ENCODE results near the gene PTPRU. TPM values are rescaled to one million over a fixed set of nuclear protein-coding genes. Genes with fewer than 3 reads are reported as not detected.

PTPRU gene
- total RNA-seq, 1 experiment from 2014 or later: 40.7 TPM

GRCh38 chr1:29330856-29331255 is 94.5 kb downstream of the PTPRU start:
- Histone ChIP-seq H3K9me3 (ENCODE audit: control insufficient read depth in 1 of 2, insufficient read depth in 1 of 2, low read depth in 1 of 2, low read length in 2 of 2) (no peaks in the 10 kb centered on the region), H3K9ac (ENCODE audit: low read length) (no peak overlapping the region), H3K79me2 (ENCODE audit: insufficient read depth, low read length) (no peaks in the 10 kb centered on the region), H4K20me1 (ENCODE audit: insufficient read depth) (no peaks in the 10 kb centered on the region), H3K9me2 (ENCODE audit: insufficient read depth) (no peaks in the 10 kb centered on the region), H3K27me3 (ENCODE audit: insufficient read depth, low read length) (peaks cover 28% of the 10 kb centered on the region), H3K4me2 (ENCODE audit: low read length) (no peak overlapping the region), H3K4me3 (replicated peaks in 1 of 2; ENCODE audit: low read depth in 1 of 2, low read length in 2 of 2) (no peak overlapping the region), H3K27ac (ENCODE audit: low read depth, low read length) (no peak overlapping the region), H3K4me1 (ENCODE audit: control insufficient read depth in 1 of 2, insufficient read depth in 2 of 2, low read length in 2 of 2) (no peaks in the 10 kb centered on the region), H3K36me3 (ENCODE audit: control insufficient read depth in 1 of 2, insufficient read depth in 2 of 2, low read length in 2 of 2) (no peaks in the 10 kb centered on the region), H2AFZ (ENCODE audit: low read depth, low read length, poor library complexity, severe bottlenecking) (no peak overlapping the region)
- TF ChIP-seq EZH2 (IDR thresholded peaks at IDR 0.05): no peak
- no peak for TF ChIP-seq ZFX (IDR thresholded peaks at IDR 0.05)
- no peak for TF ChIP-seq CBX3 (IDR thresholded peaks at IDR 0.05; ENCODE audit: low read depth)
- no peak for TF ChIP-seq TCF7L2 (IDR thresholded peaks at IDR 0.05; ENCODE audit: borderline replicate concordance, extremely low read depth, insufficient read depth, insufficient read length)
- TF ChIP-seq ZNF274 (IDR thresholded peaks at IDR 0.05; ENCODE audit: low read depth, low read length): no peak
- no peak for TF ChIP-seq FOSL1 (IDR thresholded peaks at IDR 0.05; ENCODE audit: low read depth)
- TF ChIP-seq CTCF (IDR thresholded peaks at IDR 0.05 in 2 of 3, conservative IDR thresholded peaks at IDR 0.05 in 1 of 3; ENCODE audit: borderline replicate concordance in 1 of 3, insufficient read depth in 1 of 3, low read depth in 2 of 3, low read length in 2 of 3): no peak
- TF ChIP-seq JUND (IDR thresholded peaks at IDR 0.05): no peak
- TF ChIP-seq SIN3A (IDR thresholded peaks at IDR 0.05; ENCODE audit: low read depth): no peak
- TF ChIP-seq CEBPB (IDR thresholded peaks at IDR 0.05; ENCODE audit: low read depth): no peak
- no peak for TF ChIP-seq EZH2phosphoT487 (IDR thresholded peaks at IDR 0.05; ENCODE audit: borderline replicate concordance)
- TF ChIP-seq POLR2AphosphoS5 (IDR thresholded peaks at IDR 0.05; ENCODE audit: low read depth, low read length): no peak
- TF ChIP-seq ZBTB33 (IDR thresholded peaks at IDR 0.05; ENCODE audit: extremely low read depth, insufficient replicate concordance, low read length): no peak
- no peak for TF ChIP-seq MAX (IDR thresholded peaks at IDR 0.05)
- no peak for TF ChIP-seq SRF (IDR thresholded peaks at IDR 0.05; ENCODE audit: low read depth)
- TF ChIP-seq SP1 (IDR thresholded peaks at IDR 0.05; ENCODE audit: low read depth): no peak
- no peak for TF ChIP-seq POLR2A (IDR thresholded peaks at IDR 0.05; ENCODE audit: borderline replicate concordance, extremely low read depth, insufficient read depth, insufficient read length)
- no peak for TF ChIP-seq REST (IDR thresholded peaks at IDR 0.05; ENCODE audit: low read depth)
- TF ChIP-seq ATF3 (IDR thresholded peaks at IDR 0.05): no peak
- no peak for ATAC-seq
- ChIA-PET RAD21 (ENCODE audit: low non-redundant PET in 1 of 2, low total read pairs in 2 of 2, uncharacterized antibody in 2 of 2, unreplicated experiment in 2 of 2) (no interaction called here), CTCF (no interaction called here), POLR2A (no interaction called here)
- BruUV-seq (replicated peaks): no TSS peak
- DNase-seq (ENCODE audit: low read depth, low spot score): no peak
- intact Hi-C loops (cut with micrococcal nuclease): no loop called here
